GM19468 (cell line): Measurements from ENCODE around the gene MYO1F.

Experiments
- ATAC-seq: cut with Tn5 transposase; IDR thresholded peaks from one replicate; pipeline ENCODE4 v1.9.1; 2021; ENCODE audit warnings: mild to moderate bottlenecking, moderate library complexity, moderate number of reproducible peaks; ENCODE audit not compliant: unreplicated experiment; ENCODE audit errors: extremely low read depth

Gene MYO1F

DNA sequence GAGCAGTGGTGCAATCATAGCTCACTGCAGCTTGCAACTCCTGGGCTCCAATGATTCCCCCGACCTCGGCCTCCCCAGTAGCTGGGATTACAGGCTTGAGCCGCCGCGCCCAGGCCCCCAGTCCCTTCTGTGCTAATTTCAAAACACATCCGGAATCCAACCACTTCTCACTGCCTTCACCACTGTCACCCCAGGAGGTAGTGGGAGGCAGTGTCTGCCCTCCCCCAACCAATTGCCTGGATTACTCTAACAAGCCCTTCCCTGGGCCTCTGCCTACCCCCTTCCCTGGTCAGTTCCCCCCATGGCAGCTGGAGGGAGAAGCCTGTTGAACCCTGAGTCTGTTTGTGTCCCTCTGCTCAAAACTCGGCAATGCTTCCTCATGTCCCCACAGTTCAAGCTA lies 77.1 kb downstream of the MYO1F start:
- ATAC-seq: no peak

DNA sequence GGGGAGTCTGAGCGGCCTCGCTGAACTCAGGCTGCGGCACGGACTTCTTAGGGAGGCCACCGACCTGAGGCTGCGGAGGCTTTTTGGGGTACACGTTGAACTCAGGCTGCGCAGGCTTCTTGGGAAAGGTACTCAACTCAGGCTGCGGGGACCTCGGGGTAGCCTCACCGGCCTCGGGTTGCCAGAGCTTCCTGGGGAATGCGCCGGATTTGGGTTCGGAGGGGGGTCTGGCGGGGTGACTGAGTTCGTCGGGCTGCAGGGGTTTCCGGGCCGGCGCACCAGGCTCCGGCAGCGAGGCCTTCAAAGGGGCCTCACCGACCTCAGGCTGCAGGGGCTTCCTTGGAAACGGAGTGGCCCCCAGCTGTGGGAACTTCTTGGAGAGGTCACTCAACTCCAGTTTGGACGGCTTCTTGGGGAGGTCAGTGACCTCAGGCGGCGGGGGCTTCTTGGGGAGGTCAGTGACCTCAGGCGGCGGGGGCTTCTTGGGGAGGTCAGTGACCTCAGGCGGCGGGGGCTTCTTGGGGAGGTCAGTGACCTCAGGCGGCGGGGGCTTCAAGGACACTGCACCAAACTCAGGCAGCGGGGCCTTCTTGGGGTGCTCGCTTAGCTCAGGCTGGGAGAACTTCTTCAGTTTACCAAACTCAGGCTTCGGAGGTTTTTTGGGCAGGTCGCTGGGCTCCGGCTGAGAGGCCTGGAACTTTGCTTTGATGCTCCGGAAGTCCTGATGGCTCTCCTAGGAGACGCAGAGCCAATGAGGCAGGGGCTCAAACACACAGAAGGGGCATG lies 78.0 kb downstream of the MYO1F start:
- no peak for ATAC-seq

- no peak for ATAC-seq
These were observed 78.9 kb downstream of the MYO1F start for GRCh38 chr19:8498295-8498694.

DNA sequence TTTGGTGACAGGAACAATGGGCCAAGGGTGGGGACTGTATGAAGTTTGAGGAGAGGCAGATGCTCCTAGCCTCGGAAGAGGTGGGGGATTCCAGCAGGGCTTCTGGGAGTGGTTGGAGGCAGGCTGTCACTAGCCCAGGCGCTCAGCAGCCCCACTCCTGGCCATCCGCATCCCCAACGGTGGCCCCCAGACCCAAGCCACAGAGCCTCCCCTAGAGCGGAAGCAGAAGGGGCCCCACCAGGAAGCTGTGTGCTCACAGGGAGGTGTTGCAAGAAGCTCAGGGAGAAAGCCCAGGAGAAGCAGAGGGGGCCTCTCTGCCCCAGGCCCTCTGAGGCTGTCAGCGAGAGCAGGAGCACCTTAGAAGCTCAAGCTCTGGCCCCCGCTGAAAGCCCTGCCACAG lies 83.1 kb downstream of the MYO1F start:
- ATAC-seq: no peak

GRCh38 chr19:8491574-8491973 lies 85.7 kb downstream of the MYO1F start:
- no peak for ATAC-seq

- no peak for ATAC-seq
These were observed 86.4 kb downstream of the MYO1F start for GRCh38 chr19:8490873-8491272.

- no peak for ATAC-seq
These were observed 86.9 kb downstream of the MYO1F start for GRCh38 chr19:8490395-8490760.

DNA sequence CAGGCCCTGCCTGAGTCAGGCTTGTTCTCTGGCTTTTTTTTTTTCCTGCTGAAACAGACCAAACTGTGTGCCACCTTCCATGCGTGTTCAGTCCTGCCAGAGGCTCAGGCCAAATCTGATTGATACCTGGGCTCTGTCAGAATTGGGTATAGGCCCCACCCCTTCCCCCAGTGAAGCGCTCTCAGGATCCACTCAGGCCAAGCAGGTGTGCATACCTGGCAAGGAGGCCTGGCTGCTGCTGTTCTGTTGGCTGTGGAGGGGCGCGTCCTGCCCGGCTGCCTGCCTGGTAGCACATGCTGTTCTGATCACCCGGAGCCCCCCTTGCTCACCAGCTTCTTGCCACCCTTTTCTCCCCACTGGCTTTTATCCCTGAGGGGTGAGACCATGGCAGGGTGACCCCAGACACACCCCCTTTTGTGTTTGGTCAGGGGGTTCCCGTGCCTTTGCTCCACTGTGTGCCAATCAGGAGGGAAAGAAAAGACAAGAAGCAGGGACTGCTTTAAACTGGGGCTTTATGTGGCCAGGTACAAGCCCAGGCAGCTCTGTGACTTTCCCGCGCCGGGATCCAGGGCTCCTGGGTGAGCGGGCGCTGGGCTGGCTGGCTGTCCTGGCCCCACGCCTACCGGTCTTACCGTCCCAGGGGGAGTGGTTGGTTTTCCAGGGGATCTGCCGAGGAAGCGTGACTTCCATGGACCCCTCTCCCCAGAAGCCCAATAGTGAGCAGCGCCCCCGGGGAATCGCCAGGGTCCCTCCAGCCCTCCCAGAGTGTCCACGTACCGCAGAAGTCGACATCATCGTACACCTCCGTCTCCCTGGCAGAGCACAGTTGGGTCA lies 87.5 kb downstream of the MYO1F start:
- ATAC-seq: no peak

GRCh38 chr19:8488365-8488764 lies 88.9 kb downstream of the MYO1F start:
- no peak for ATAC-seq

GRCh38 chr19:8487137-8487851 lies 89.9 kb downstream of the MYO1F start:
- ATAC-seq: peak; percentile 21

GRCh38 chr19:8486661-8487136 lies 90.5 kb downstream of the MYO1F start:
- ATAC-seq: no peak

DNA sequence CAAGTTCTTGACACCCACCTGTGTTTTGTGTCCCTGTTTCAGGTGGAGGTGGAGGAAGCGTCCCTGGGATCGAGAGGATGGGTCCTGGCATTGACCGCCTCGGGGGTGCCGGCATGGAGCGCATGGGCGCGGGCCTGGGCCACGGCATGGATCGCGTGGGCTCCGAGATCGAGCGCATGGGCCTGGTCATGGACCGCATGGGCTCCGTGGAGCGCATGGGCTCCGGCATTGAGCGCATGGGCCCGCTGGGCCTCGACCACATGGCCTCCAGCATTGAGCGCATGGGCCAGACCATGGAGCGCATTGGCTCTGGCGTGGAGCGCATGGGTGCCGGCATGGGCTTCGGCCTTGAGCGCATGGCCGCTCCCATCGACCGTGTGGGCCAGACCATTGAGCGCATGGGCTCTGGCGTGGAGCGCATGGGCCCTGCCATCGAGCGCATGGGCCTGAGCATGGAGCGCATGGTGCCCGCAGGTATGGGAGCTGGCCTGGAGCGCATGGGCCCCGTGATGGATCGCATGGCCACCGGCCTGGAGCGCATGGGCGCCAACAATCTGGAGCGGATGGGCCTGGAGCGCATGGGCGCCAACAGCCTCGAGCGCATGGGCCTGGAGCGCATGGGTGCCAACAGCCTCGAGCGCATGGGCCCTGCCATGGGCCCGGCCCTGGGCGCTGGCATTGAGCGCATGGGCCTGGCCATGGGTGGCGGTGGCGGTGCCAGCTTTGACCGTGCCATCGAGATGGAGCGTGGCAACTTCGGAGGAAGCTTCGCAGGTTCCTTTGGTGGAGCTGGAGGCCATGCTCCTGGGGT lies 91.5 kb downstream of the MYO1F start:
- no peak for ATAC-seq

GRCh38 chr19:8484331-8484894 lies 92.8 kb downstream of the MYO1F start:
- ATAC-seq: no peak

DNA sequence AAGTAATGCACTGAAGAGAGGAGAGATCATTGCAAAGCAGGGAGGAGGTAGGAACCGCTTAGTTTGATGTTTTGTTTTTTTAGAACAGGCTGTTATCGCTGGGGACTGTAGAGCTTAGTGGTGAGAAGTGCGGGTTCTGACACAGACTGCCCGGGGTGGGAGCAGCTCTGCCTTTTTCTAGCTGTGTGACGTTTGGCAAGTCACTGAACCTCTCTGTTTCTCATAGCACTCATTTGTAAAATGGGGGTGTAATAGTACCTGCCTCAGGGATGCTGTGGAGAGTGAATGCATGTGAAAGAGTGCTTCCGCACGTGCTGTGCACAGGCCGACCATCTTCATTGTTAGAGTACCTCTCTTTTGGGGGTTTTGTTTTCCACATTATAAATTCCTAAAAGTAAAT lies 94.1 kb downstream of the MYO1F start:
- ATAC-seq: no peak

- ATAC-seq: no peak
These were observed 94.5 kb downstream of the MYO1F start for GRCh38 chr19:8482696-8483095.

GRCh38 chr19:8481616-8482015 lies 95.6 kb downstream of the MYO1F start:
- no peak for ATAC-seq

GRCh38 chr19:8481201-8481600 lies 96.0 kb downstream of the MYO1F start:
- ATAC-seq: no peak

DNA sequence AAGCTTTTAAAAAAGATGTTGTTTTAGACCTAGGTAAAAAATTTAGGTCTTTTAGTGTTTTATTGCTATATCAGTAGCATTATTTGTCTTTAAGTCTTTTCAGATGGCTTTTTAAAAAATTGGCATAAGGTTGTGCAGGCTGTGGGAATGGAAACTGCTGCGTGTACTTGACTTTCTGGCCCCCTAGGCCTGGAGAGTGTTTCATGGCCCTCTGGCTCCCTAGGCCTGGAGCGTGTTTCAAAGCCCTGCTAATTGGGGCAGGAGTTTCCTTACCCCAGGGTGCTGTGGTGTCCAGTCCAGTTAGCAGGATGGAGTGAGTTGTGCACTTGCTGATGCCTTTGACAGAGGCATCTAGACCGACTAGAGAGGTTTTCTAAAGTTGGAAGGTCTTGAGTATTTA lies 98.6 kb downstream of the MYO1F start:
- ATAC-seq: no peak

DNA sequence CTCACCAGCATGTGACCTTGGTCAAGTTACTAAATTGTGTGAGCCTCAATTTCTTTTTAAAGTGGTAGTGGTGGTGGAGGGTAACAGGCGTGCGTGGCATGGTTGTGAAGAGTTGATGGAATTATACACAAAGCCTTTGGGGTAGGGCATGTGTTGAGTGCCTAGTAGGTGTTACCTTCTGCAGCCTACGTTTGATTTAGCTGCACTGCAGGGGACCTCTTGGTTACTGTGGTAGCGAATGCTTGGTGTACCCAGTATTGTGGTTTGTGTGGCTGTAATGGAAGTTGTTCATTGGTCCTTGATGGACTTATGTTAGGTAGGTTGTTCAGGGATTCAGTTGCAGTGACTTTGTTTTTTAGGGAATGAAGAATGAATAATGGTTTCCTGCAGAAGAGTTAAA lies 99.4 kb downstream of the MYO1F start:
- ATAC-seq: no peak

- no peak for ATAC-seq
These were observed 100.7 kb downstream of the MYO1F start for GRCh38 chr19:8476524-8476923.
